Activated naive CD8-positive, alpha-beta T cell treated with anti-CD3 and anti-CD28 coated beads for 36 hours (primary cell): ENCODE data around the gene NTF3. TPM values are rescaled to one million over a fixed set of nuclear protein-coding genes. Genes with fewer than 3 reads are reported as not detected.

Source experiments
- DNase-seq: peaks from one replicate; pipeline ENCODE4 v3.0.0; 2021
- H3K27ac Mint-ChIP-seq: one replicate; pipeline ENCODE4 v1.8.0; 2022; ENCODE audit warnings: mild to moderate bottlenecking, moderate library complexity, mixed read lengths
- H3K27me3 Mint-ChIP-seq: one replicate; pipeline ENCODE4 v1.8.0; 2022; ENCODE audit warnings: mild to moderate bottlenecking, mixed read lengths
- H3K36me3 Mint-ChIP-seq: one replicate; pipeline ENCODE4 v1.8.0; 2021; ENCODE audit warnings: mild to moderate bottlenecking, mixed read lengths
- H3K4me1 Mint-ChIP-seq: one replicate; pipeline ENCODE4 v1.8.0; 2021; ENCODE audit warnings: mixed read lengths
- H3K4me3 Mint-ChIP-seq: one replicate; pipeline ENCODE4 v1.8.0; 2022; ENCODE audit warnings: mild to moderate bottlenecking, moderate library complexity, mixed read lengths
- H3K9me3 Mint-ChIP-seq: one replicate; pipeline ENCODE4 v1.8.0; 2022; ENCODE audit warnings: mixed read lengths
- total RNA-seq, 2 experiments: library from RNA; stranded (reverse); gene quantifications; one replicate each; pipeline ENCODE4 v1.2.3, GENCODE V29; 2021

Gene NTF3
- total RNA-seq, 2 experiments from 2014 or later, result not detected

GRCh38 chr12:5417500-5417899 is 14.4 kb upstream of the NTF3 start:
- Mint-ChIP-seq H3K9me3 (peaks cover 2% of the 10 kb centered on the region), H3K27ac (no peak overlapping the region), H3K36me3 (no peaks in the 10 kb centered on the region), H3K4me3 (no peak overlapping the region), H3K4me1 (no peaks in the 10 kb centered on the region), H3K27me3 (peaks cover 35% of the 10 kb centered on the region)
- no peak for DNase-seq

DNA sequence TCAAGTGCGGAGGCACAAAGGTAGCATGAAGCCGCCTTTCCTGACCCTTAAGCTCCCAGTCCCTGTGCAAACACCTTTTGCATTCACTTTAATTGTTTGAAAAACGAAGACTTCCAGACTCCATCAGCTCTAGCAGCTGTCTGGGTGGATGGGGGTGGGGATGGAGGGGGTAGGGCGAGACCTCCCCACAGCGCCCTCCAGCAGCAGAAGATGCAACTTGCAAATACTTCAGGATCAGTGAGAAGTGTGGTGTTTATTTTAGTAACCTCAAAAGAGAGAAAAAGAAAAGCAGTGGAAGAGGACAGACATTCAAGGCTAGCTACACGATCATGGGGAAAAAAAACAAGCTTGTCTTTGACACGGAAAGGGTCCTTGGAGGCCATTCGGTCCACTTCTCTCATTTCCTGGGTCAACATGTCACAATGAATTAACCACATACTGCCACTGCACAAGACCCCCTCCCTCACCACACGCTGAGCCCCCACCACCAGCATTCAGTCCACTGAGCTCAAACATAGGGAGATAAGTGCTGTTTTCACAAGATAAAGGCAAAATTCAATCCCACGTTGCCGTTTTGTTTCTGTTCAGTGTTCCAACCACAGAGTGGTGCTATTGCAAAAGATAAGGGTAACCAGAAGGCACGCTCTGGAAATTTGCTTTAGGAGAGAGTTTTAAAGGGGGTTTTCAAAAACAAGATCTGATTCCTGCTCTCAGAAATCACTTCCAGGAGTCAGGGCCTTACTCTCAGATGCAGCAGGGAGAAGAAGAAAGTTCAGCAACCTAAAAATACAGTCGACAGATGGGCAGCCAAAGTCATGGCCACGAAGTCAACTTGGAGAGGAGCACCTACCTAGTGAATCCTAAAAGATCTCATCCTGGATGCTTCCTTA is 3.3 kb upstream of the NTF3 start:
- Mint-ChIP-seq H3K27ac (no peak overlapping the region), H3K36me3 (no peaks in the 10 kb centered on the region), H3K4me1 (peaks cover 10% of the 10 kb centered on the region), H3K4me3 (no peak overlapping the region), H3K27me3 (peaks cover 63% of the 10 kb centered on the region), H3K9me3 (no peaks in the 10 kb centered on the region)
- DNase-seq, result no peak

DNA sequence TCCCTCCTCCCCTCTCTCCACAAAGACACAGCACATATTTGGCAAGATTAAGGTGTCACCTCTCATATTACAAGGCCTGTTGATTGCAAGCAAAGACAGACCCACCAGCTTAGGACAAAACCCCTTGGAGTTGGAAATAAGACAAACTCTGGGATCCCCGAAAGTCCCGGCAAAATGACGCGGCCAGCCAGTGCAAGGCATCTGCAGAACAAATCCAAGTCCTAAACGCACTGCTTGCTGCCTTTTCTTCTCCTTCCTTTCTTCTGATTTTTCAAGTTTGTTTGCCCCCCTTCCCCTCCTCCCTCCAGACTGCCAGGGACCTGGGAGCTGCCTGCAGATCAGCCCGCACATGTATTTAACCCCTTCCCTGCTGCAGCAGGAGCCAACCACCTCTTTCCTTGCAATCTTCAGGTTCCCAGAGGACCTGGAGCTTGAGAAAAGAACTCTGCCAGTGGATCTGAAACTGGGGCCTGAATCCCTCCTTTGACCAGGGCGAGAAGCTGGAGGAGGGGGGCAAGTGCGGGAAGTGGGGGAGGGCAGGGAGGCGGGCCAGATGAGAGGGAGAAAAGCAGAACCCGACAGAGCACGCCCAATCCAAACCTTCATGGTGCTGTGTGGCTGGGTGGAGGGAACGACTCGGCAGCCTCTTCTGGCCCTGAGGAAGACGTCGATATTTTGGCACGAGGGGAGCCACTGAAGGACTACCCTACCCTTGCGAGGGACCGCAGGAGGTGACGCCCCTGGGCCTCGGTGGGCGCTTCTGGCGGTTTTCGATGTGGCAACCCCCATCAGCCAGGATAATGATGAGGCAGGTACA is 2.0 kb upstream of the NTF3 start:
- DNase-seq, result no peak

GRCh38 chr12:5430641-5431603 is 986 bp upstream of the NTF3 start:
- Mint-ChIP-seq H3K9me3 (no peaks in the 10 kb centered on the region), H3K27ac (no peak overlapping the region), H3K4me1 (peaks cover 10% of the 10 kb centered on the region), H3K36me3 (no peaks in the 10 kb centered on the region), H3K27me3 (peaks cover 61% of the 10 kb centered on the region), H3K4me3 (no peak overlapping the region)
- DNase-seq, result no peak

More for the DNA sequence above, 2.0 kb upstream of the NTF3 start:
- Mint-ChIP-seq H3K27ac (no peak overlapping the region), H3K9me3 (no peaks in the 10 kb centered on the region), H3K27me3 (peaks cover 63% of the 10 kb centered on the region), H3K4me3 (no peak overlapping the region), H3K36me3 (no peaks in the 10 kb centered on the region), H3K4me1 (peaks cover 10% of the 10 kb centered on the region)

DNA sequence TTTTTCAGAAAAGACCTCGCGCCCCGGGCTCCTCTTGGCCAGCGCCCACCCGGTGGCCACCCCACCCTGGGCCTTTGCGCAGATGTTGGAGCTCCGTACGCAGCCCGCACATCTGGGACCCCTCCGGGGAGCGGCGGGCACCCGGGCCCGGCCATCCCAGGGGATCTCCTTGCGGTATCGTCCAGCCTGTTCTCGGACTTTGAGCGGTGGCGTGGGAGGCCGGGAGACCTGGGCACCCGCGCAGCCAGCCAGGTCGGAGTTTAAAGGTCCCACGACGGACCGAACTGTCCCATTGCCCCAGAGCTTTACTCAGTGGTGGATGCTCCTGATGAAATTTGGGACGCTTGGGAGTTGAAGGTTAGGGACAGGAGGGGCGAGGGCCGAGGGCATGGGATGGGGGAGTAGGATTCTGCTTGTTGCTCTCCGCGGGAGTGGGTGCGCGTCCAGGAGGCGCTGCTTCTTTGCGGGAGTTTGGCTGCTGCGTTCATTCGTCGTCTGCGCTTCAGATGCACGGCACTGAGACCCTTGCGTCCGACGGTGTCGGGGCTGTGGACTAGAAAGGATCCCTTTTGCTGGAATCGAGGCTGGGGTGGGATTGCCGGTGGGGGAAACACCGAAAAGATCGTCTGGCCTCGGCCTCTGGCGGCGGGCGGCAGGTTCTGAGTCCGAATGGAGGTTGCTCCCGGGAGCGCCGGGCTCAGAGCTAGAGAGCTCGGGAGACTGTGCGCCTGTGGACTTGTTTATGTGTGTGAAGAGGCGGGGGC is 1.4 kb downstream of the NTF3 start:
- Mint-ChIP-seq H3K27me3 (peaks cover 57% of the 10 kb centered on the region), H3K4me3 (no peak overlapping the region), H3K36me3 (no peaks in the 10 kb centered on the region), H3K9me3 (no peaks in the 10 kb centered on the region), H3K27ac (no peak overlapping the region), H3K4me1 (peaks cover 10% of the 10 kb centered on the region)
- DNase-seq, result no peak

GRCh38 chr12:5433845-5434646 is 2.1 kb downstream of the NTF3 start:
- Mint-ChIP-seq H3K27ac (no peak overlapping the region), H3K27me3 (peaks cover 50% of the 10 kb centered on the region), H3K4me3 (no peak overlapping the region), H3K9me3 (no peaks in the 10 kb centered on the region), H3K36me3 (no peaks in the 10 kb centered on the region), H3K4me1 (peaks cover 10% of the 10 kb centered on the region)
- no peak for DNase-seq

DNA sequence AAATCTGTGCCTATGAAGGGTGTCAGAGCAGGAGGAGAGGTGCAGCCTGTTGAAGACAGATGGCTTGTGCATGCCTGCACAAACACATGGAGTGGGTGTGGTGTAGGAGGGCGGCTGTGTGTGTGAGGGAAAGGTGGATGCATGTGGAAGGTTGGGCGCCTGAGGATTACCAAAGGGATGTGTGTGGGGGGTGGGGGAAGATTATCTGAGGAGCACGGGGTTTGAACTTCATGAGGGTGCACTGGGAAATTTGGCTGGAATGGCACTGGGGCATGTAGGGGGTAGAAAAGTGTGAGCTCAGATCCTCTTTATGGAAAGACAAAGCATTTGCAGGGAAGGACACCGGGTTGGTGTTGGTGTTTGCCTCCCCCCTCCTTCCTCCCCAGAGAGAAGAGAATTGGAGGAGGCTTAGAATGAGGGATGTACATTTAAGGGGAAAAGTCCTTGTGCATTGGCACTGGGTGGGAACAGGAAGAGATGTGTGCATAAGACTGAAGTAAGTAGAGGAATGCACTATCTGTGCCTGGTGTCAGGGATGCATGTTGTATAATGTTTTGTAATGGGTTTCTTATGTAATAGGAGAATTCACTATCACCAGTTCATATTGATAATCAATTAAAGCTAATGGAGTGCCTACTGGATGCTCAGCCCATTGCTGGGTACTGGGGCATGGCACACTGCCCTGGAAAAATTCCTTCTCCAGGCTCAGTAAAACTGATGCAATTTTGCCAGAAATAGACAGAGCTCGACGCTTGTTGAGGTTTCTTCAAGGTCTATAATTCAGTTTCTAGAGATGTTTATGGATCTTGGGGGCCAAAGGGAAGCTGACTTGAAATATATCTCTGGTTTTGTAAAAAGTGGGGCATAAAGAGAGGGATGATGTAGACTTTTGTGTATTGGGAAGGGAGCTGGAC is 3.0 kb downstream of the NTF3 start:
- Mint-ChIP-seq H3K9me3 (no peaks in the 10 kb centered on the region), H3K4me1 (peaks cover 10% of the 10 kb centered on the region), H3K27ac (no peak overlapping the region), H3K4me3 (no peak overlapping the region), H3K36me3 (no peaks in the 10 kb centered on the region), H3K27me3 (peaks cover 43% of the 10 kb centered on the region)
- DNase-seq, result no peak

- H3K4me3 Mint-ChIP-seq, result no peak overlapping the region
- H3K27ac Mint-ChIP-seq, result no peak overlapping the region
- H3K36me3 Mint-ChIP-seq, result no peaks in the 10 kb centered on the region
- H3K4me1 Mint-ChIP-seq, result no peaks in the 10 kb centered on the region
- H3K27me3 Mint-ChIP-seq, result peaks cover 23% of the 10 kb centered on the region
- H3K9me3 Mint-ChIP-seq, result no peaks in the 10 kb centered on the region
- no peak for DNase-seq
Observed at GRCh38 chr12:5437182-5437583, 5.3 kb downstream of the NTF3 start.

DNA sequence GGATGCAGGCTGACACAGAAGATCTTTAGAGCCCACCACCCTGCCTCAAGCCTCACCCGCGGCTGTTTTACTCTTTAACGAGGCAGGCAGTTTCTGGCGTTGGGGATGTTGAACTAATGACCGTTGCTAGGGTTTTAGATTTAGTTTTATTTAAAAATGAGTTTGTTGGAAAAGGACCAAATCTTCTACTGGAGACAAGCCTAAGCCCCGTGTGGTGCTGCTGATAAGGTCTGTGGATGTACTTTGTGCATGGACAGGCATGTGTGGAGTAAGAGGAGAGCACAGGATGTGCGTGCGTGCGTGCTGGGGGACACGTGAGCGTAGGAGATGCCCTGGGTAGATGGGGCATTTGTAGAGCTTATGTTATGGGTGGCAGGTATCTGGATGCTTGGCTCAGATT is 5.7 kb downstream of the NTF3 start:
- Mint-ChIP-seq H3K4me3 (no peak overlapping the region), H3K27me3 (peaks cover 19% of the 10 kb centered on the region), H3K27ac (no peak overlapping the region)

DNA sequence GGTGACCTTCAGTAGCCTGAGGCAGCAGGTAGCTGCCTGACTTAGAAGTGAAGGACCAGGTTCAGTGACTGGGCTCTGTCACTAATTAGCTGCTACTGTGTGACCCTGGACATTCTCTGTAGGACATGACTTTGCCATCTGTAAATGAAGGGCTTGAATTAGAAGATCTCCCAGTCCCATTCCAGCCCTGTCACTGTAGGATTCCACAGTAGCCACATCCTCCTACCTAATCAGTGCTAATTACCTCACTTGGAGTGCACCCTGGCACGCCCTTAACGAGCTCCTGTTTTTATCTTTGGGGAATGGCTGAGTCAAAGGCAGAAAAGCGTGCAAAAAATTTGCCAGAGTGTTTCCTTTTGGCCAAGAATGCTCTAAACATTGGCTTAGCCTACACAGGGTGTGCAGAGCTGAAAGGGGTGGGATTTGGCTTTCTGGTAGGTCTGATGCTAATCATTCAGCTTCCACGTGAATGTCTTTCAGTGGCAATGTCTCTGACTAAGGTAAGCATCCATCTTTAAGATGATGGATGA is 6.8 kb downstream of the NTF3 start:
- Mint-ChIP-seq H3K36me3 (no peaks in the 10 kb centered on the region), H3K4me1 (no peaks in the 10 kb centered on the region), H3K9me3 (no peaks in the 10 kb centered on the region), H3K4me3 (no peak overlapping the region), H3K27ac (no peak overlapping the region), H3K27me3 (peaks cover 16% of the 10 kb centered on the region)
- no peak for DNase-seq

More for the DNA sequence above, 5.7 kb downstream of the NTF3 start:
- Mint-ChIP-seq H3K9me3 (no peaks in the 10 kb centered on the region), H3K36me3 (no peaks in the 10 kb centered on the region), H3K4me1 (no peaks in the 10 kb centered on the region)
- DNase-seq, result no peak

GRCh38 chr12:5439371-5439771 is 7.5 kb downstream of the NTF3 start:
- H3K4me1 Mint-ChIP-seq, result no peaks in the 10 kb centered on the region
- H3K4me3 Mint-ChIP-seq, result no peak overlapping the region
- H3K36me3 Mint-ChIP-seq, result no peaks in the 10 kb centered on the region
- H3K27ac Mint-ChIP-seq, result no peak overlapping the region
- DNase-seq, result no peak
- peaks cover 19% of the 10 kb centered on the region for H3K27me3 Mint-ChIP-seq
- H3K9me3 Mint-ChIP-seq, result no peaks in the 10 kb centered on the region

DNA sequence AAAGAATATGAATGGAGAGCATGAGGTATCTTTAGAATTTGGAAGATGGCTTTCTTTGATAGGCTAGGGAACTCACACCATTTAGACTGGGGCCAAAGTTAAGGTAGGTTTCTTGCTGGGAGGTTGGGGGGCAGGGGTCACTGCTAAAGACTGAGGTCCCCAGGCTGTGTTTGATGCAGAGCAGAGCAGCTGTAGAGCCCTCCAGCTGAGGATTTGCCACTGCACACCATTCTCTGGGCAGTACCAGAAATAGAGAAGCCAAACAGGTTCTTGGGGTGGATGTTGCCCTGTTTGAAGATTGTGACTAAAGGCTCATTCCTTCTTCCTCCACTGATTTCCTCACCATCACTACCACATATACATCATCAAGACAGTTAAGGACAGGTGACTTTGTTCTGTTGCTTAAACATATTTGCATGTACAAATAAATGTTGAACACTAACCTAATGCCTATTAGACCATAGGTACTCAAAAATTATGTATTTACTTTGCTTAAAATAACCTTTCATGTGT is 7.9 kb downstream of the NTF3 start:
- DNase-seq, result no peak
- Mint-ChIP-seq H3K4me1 (no peaks in the 10 kb centered on the region), H3K9me3 (no peaks in the 10 kb centered on the region), H3K27me3 (peaks cover 24% of the 10 kb centered on the region), H3K4me3 (no peak overlapping the region), H3K27ac (no peak overlapping the region), H3K36me3 (no peaks in the 10 kb centered on the region)
